MM.1S (cell line): Measurements from ENCODE around the gene CPXM2.

Experiments used
- DNase-seq: peaks from one replicate; pipeline ENCODE4 v3.0.0-alpha.2; 2015
- H2AFZ ChIP-seq: fragments of 300-600 bp; sonication (generic); 2 replicates; pipeline ENCODE4 v1.6.0; 2016; ENCODE audit warnings: antibody characterized with exemption, low read length
- H3F3A ChIP-seq: fragments of 300-600 bp; sonication (generic); 2 replicates; pipeline ENCODE4 v1.6.1; 2016; ENCODE audit warnings: mild to moderate bottlenecking, antibody characterized with exemption, low read length, moderate library complexity, mixed read lengths; ENCODE audit not compliant: insufficient read depth
- H3K27ac ChIP-seq: fragments of 300-600 bp; sonication (generic); 2 replicates; pipeline ENCODE4 v1.5.1; 2016; ENCODE audit warnings: mild to moderate bottlenecking, low read length
- H3K27me3 ChIP-seq: fragments of 300-600 bp; sonication (generic); replicated peaks from 2 replicates; pipeline ENCODE4 v1.6.0; 2016; ENCODE audit warnings: low read length; ENCODE audit not compliant: insufficient read depth
- H3K36me3 ChIP-seq: fragments of 300-600 bp; sonication (generic); replicated peaks from 2 replicates; pipeline ENCODE4 v1.6.1; 2016; ENCODE audit warnings: mild to moderate bottlenecking, low read length, mixed read lengths; ENCODE audit not compliant: insufficient read depth
- H3K4me1 ChIP-seq: fragments of 300-600 bp; sonication (generic); 2 replicates; pipeline ENCODE4 v1.6.1; 2016; ENCODE audit warnings: low read length, mixed read lengths
- H3K4me2 ChIP-seq: fragments of 300-600 bp; sonication (generic); 2 replicates; pipeline ENCODE4 v1.6.0; 2016; ENCODE audit warnings: low read depth, low read length
- H3K4me3 ChIP-seq: fragments of 300-600 bp; sonication (generic); 2 replicates; pipeline ENCODE4 v1.5.1; 2016; ENCODE audit warnings: low read length, mixed read lengths
- H3K79me2 ChIP-seq: fragments of 300-600 bp; sonication (generic); 2 replicates; pipeline ENCODE4 v1.6.1; 2016; ENCODE audit warnings: mixed run types, low read length, mixed read lengths
- H3K9ac ChIP-seq: fragments of 300-600 bp; sonication (generic); 2 replicates; pipeline ENCODE4 v1.6.1; 2016; ENCODE audit warnings: low read length, mixed read lengths
- H3K9me2 ChIP-seq: fragments of 300-600 bp; sonication (generic); replicated peaks from 2 replicates; pipeline ENCODE4 v1.6.1; 2016; ENCODE audit warnings: mild to moderate bottlenecking, low read length, mixed read lengths; ENCODE audit not compliant: insufficient read depth
- H3K9me3 ChIP-seq: fragments of 300-600 bp; sonication (generic); replicated peaks from 2 replicates; pipeline ENCODE4 v1.6.1; 2016; ENCODE audit warnings: mild to moderate bottlenecking, low read length, mixed read lengths; ENCODE audit not compliant: insufficient read depth
- H4K20me1 ChIP-seq: fragments of 300-600 bp; sonication (generic); 2 replicates; pipeline ENCODE4 v1.6.1; 2016; ENCODE audit warnings: mild to moderate bottlenecking, low read length, moderate library complexity, mixed read lengths; ENCODE audit not compliant: insufficient read depth
- EZH2 ChIP-seq: fragments of 300-600 bp; sonication (generic); optimal IDR thresholded peaks from 2 replicates; pipeline ENCODE3; 2017; ENCODE audit warnings: low read depth, mild to moderate bottlenecking, antibody characterized with exemption, low read length, mixed read lengths
- EZH2phosphoT487 ChIP-seq: fragments of 300-600 bp; sonication (generic); IDR thresholded peaks from 2 replicates; pipeline ENCODE4 v1.6.1; 2018; ENCODE audit warnings: antibody characterized with exemption, low read length
- TF ChIP-seq, protein P1 (sequence below): fragments of 300-600 bp; sonication (generic); IDR thresholded peaks from 2 replicates; pipeline ENCODE4 v1.5.1; 2016; ENCODE audit warnings: antibody characterized with exemption, low read length, mixed read lengths

Gene CPXM2

DNA sequence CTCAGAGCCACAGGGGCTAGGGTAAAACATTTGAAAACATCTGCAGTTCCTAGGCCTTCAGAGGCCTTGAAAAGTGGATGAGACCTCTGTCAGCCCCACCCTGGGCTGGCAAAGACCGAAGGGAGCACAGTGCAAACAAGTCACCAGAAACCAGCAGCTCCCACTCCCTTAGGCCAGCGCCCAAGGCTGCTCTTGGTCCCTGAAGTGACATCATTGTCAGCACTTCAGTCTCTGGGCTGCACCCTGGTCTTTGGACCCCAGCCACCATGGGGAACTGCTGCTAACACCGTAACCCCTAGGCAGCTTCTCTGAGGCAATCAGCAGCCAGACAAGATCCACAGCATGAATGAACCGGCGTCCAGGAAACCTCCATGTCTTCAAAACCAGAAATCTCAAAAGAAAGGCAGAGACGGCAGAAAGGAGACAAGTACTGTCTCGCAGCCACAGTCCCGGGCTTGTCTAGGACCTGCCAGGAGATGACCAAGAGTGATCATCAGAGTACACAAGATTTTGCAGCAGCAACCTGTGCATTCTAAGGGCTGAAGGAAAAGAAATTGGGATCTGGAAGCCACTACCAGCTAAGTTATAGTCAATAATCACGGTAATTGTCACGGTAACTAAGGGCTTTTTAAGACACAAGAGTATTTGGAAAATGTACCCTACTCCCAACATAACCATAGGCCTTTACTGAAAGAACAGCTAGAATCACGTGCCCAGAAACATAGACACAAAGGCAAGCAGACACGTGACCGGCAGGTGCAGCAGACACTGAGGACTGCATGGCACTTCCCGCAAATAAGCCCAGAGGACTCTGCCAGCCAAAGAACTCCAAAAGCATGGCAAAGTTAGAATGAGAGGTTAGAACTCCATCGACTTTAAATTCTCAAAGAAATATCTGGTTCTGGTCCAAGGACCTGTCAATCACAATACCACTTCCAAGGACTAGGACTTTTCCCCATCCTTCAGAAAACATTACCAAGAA lies 23.3 kb downstream of the CPXM2 start:
- Histone ChIP-seq H4K20me1 (no peaks in the 10 kb centered on the region), H3K9ac (no peak overlapping the region), H3K27me3 (no peaks in the 10 kb centered on the region)

DNA sequence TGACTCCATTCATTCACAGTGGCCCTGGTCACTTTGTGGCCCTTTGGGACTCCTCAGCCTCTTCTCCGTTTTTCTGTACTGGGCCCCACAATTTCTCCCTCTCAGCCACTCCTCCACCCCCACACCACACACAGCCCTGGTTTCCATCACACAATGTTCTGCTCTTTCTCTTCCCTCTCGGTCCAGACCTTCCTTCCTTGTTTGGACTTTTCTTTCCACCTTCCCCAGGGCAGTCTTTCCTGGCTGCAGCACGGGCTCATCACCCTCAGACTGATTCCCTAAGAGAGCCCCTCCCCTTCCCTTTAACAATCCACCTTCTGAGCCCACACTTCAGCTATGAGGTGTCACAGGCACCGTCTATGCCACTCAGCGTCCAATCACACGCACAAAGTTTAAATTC lies 25.7 kb downstream of the CPXM2 start:
- H3K27ac ChIP-seq, result no peak overlapping the region
- no peaks in the 10 kb centered on the region for H4K20me1 ChIP-seq
- H3K9ac ChIP-seq, result no peak overlapping the region
- H3K4me1 ChIP-seq, result no peaks in the 10 kb centered on the region
- TF ChIP-seq EZH2phosphoT487 (no peak), EZH2 (no peak)
- TF ChIP-seq, protein P1, sequence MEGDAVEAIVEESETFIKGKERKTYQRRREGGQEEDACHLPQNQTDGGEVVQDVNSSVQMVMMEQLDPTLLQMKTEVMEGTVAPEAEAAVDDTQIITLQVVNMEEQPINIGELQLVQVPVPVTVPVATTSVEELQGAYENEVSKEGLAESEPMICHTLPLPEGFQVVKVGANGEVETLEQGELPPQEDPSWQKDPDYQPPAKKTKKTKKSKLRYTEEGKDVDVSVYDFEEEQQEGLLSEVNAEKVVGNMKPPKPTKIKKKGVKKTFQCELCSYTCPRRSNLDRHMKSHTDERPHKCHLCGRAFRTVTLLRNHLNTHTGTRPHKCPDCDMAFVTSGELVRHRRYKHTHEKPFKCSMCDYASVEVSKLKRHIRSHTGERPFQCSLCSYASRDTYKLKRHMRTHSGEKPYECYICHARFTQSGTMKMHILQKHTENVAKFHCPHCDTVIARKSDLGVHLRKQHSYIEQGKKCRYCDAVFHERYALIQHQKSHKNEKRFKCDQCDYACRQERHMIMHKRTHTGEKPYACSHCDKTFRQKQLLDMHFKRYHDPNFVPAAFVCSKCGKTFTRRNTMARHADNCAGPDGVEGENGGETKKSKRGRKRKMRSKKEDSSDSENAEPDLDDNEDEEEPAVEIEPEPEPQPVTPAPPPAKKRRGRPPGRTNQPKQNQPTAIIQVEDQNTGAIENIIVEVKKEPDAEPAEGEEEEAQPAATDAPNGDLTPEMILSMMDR, result no peak
- no peaks in the 10 kb centered on the region for H3F3A ChIP-seq
- H3K36me3 ChIP-seq, result no peaks in the 10 kb centered on the region
- DNase-seq, result no peak
- H3K4me3 ChIP-seq, result no peak overlapping the region
- H3K27me3 ChIP-seq, result no peaks in the 10 kb centered on the region
- no peak overlapping the region for H3K4me2 ChIP-seq
- no peaks in the 10 kb centered on the region for H3K79me2 ChIP-seq
- H3K9me2 ChIP-seq, result no peaks in the 10 kb centered on the region
- no peak overlapping the region for H2AFZ ChIP-seq
- H3K9me3 ChIP-seq, result no peaks in the 10 kb centered on the region

More for the DNA sequence above, 23.3 kb downstream of the CPXM2 start:
- Histone ChIP-seq H3K4me3 (no peak overlapping the region), H3K36me3 (no peaks in the 10 kb centered on the region), H3K27ac (no peak overlapping the region), H3F3A (no peaks in the 10 kb centered on the region), H3K9me2 (no peaks in the 10 kb centered on the region), H3K79me2 (no peaks in the 10 kb centered on the region), H3K4me1 (no peaks in the 10 kb centered on the region), H3K4me2 (no peak overlapping the region), H2AFZ (no peak overlapping the region), H3K9me3 (no peaks in the 10 kb centered on the region)
- TF ChIP-seq EZH2, result no peak
- no peak for TF ChIP-seq EZH2phosphoT487
- TF ChIP-seq, protein P1, result no peak
- DNase-seq, result no peak

DNA sequence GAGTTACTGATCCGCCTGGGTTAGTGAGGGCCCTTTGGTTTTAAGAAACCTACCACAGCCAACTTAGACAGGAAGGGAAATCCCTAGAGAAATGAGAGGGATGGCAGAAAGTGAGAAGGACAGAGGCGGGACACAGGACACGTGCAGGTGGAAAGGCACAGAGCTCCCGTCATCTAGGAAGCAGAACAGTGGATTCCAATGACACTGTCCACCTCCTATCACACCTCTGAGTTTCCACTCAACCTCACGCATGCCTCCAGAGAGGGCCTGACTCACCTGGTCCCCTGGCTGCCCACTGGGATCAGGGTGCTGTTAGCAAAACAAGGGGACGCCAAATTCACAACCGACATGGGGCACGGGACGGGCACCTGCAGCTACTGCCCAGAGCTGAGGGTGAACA lies 26.3 kb downstream of the CPXM2 start:
- no peaks in the 10 kb centered on the region for H3K36me3 ChIP-seq
- no peaks in the 10 kb centered on the region for H3F3A ChIP-seq
- no peak overlapping the region for H2AFZ ChIP-seq
- H4K20me1 ChIP-seq, result no peaks in the 10 kb centered on the region
- no peaks in the 10 kb centered on the region for H3K4me1 ChIP-seq
- H3K9ac ChIP-seq, result no peak overlapping the region
- H3K27ac ChIP-seq, result no peak overlapping the region
- no peaks in the 10 kb centered on the region for H3K9me2 ChIP-seq
- DNase-seq, result no peak
- H3K9me3 ChIP-seq, result no peaks in the 10 kb centered on the region
- H3K79me2 ChIP-seq, result no peaks in the 10 kb centered on the region
- no peaks in the 10 kb centered on the region for H3K27me3 ChIP-seq
- no peak for TF ChIP-seq EZH2
- no peak for TF ChIP-seq EZH2phosphoT487
- H3K4me2 ChIP-seq, result no peak overlapping the region
- H3K4me3 ChIP-seq, result no peak overlapping the region

- Histone ChIP-seq H3K4me2 (no peak overlapping the region), H3K27ac (no peak overlapping the region), H3K27me3 (no peaks in the 10 kb centered on the region), H3K79me2 (no peaks in the 10 kb centered on the region), H3F3A (no peaks in the 10 kb centered on the region), H3K9me2 (no peaks in the 10 kb centered on the region), H3K4me3 (no peak overlapping the region), H3K4me1 (0 out of 2 replicates have a peak, but pooled peaks cover 1% of the 10 kb centered on the region), H3K36me3 (no peaks in the 10 kb centered on the region), H4K20me1 (no peaks in the 10 kb centered on the region), H2AFZ (no peak overlapping the region), H3K9me3 (no peaks in the 10 kb centered on the region), H3K9ac (no peak overlapping the region)
- TF ChIP-seq, protein P1, result no peak
- no peak for DNase-seq
Measured at GRCh38 chr10:123864923-123865322, 26.7 kb downstream of the CPXM2 start.
